ENCODE results near the gene AGBL4.

The AGBL4 gene

GRCh38 chr1:48808496-48808895 lies 1215.3 kb downstream of the AGBL4 start:
- DNase-seq: no peak

- no peak for DNase-seq
These were observed 1216.0 kb downstream of the AGBL4 start for GRCh38 chr1:48807554-48808260.

- DNase-seq: no peak
These were observed 1220.3 kb downstream of the AGBL4 start for GRCh38 chr1:48803474-48803873.

GRCh38 chr1:48794816-48795215 lies 1228.9 kb downstream of the AGBL4 start:
- DNase-seq: no peak

GRCh38 chr1:48793863-48794262 lies 1229.9 kb downstream of the AGBL4 start:
- no peak for DNase-seq

GRCh38 chr1:48792961-48793360 lies 1230.8 kb downstream of the AGBL4 start:
- DNase-seq: no peak

- DNase-seq: no peak
These were observed 1233.4 kb downstream of the AGBL4 start for GRCh38 chr1:48790397-48790796.

- DNase-seq: no peak
These were observed 1233.9 kb downstream of the AGBL4 start for GRCh38 chr1:48789903-48790302.

GRCh38 chr1:48785869-48786268 lies 1237.9 kb downstream of the AGBL4 start:
- DNase-seq: no peak

- DNase-seq: no peak
These were observed 1239.5 kb downstream of the AGBL4 start for GRCh38 chr1:48784301-48784700.

- no peak for DNase-seq
These were observed 1246.4 kb downstream of the AGBL4 start for GRCh38 chr1:48777219-48777895.

- no peak for DNase-seq
These were observed 1247.1 kb downstream of the AGBL4 start, which contains the start of gene BEND5 for GRCh38 chr1:48776393-48777218. TSS of gene BEND5 (minus strand) at chr1:48776891. CDS start at chr1:48776831, 60 bp downstream.

GRCh38 chr1:48775831-48776392 lies 1247.8 kb downstream of the AGBL4 start:
- no peak for DNase-seq

GRCh38 chr1:48773133-48773532 lies 1250.6 kb downstream of the AGBL4 start:
- no peak for DNase-seq

- no peak for DNase-seq
These were observed 1251.5 kb downstream of the AGBL4 start for GRCh38 chr1:48772211-48772610.

- no peak for DNase-seq
These were observed 1252.2 kb downstream of the AGBL4 start for GRCh38 chr1:48771561-48771960.

- DNase-seq: no peak
These were observed 1255.7 kb downstream of the AGBL4 start for GRCh38 chr1:48767975-48768510.

GRCh38 chr1:48765335-48765734 lies 1258.4 kb downstream of the AGBL4 start:
- no peak for DNase-seq

- no peak for DNase-seq
These were observed 1261.8 kb downstream of the AGBL4 start for GRCh38 chr1:48761986-48762385.

- no peak for DNase-seq
These were observed 1262.3 kb downstream of the AGBL4 start for GRCh38 chr1:48761411-48761810.

GRCh38 chr1:48760857-48761256 lies 1262.9 kb downstream of the AGBL4 start:
- DNase-seq: no peak

- DNase-seq: no peak
These were observed 1264.8 kb downstream of the AGBL4 start for GRCh38 chr1:48758976-48759375.

- no peak for DNase-seq
These were observed 1266.4 kb downstream of the AGBL4 start for GRCh38 chr1:48757363-48757762.

Data from stimulated activated naive CD4-positive, alpha-beta T cell treated with Interleukin-2 at 50 U/mL for 16 hours (primary cell).